ENCODE results near the gene FUZ.

- TF ChIP-seq CTCF (IDR thresholded peaks at IDR 0.05): no peak
- no peak for TF ChIP-seq SIN3A (IDR thresholded peaks at IDR 0.05; ENCODE audit: borderline replicate concordance, low read depth, low read length)
- no peak for TF ChIP-seq MXI1 (IDR thresholded peaks at IDR 0.05; ENCODE audit: low read depth, low read length)
- no peak for TF ChIP-seq TAF1 (IDR thresholded peaks at IDR 0.05; ENCODE audit: borderline replicate concordance, low read depth, low read length)
- TF ChIP-seq POLR2AphosphoS5 (IDR thresholded peaks at IDR 0.05; ENCODE audit: low read depth, low read length): no peak
- TF ChIP-seq, protein P1, sequence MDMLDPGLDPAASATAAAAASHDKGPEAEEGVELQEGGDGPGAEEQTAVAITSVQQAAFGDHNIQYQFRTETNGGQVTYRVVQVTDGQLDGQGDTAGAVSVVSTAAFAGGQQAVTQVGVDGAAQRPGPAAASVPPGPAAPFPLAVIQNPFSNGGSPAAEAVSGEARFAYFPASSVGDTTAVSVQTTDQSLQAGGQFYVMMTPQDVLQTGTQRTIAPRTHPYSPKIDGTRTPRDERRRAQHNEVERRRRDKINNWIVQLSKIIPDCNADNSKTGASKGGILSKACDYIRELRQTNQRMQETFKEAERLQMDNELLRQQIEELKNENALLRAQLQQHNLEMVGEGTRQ (IDR thresholded peaks at IDR 0.05; ENCODE audit: borderline replicate concordance, low read depth, low read length): no peak
- TF ChIP-seq MEF2A (IDR thresholded peaks at IDR 0.05; ENCODE audit: borderline replicate concordance, low read depth): no peak
- no peak for TF ChIP-seq USF1 (IDR thresholded peaks at IDR 0.05; ENCODE audit: borderline replicate concordance, low read depth)
- TF ChIP-seq RAD21 (IDR thresholded peaks at IDR 0.05; ENCODE audit: low read length): no peak
- no peak for TF ChIP-seq SMC3 (IDR thresholded peaks at IDR 0.05; ENCODE audit: low read depth, low read length)
- TF ChIP-seq JUND (IDR thresholded peaks at IDR 0.05): no peak
- TF ChIP-seq, protein P2, sequence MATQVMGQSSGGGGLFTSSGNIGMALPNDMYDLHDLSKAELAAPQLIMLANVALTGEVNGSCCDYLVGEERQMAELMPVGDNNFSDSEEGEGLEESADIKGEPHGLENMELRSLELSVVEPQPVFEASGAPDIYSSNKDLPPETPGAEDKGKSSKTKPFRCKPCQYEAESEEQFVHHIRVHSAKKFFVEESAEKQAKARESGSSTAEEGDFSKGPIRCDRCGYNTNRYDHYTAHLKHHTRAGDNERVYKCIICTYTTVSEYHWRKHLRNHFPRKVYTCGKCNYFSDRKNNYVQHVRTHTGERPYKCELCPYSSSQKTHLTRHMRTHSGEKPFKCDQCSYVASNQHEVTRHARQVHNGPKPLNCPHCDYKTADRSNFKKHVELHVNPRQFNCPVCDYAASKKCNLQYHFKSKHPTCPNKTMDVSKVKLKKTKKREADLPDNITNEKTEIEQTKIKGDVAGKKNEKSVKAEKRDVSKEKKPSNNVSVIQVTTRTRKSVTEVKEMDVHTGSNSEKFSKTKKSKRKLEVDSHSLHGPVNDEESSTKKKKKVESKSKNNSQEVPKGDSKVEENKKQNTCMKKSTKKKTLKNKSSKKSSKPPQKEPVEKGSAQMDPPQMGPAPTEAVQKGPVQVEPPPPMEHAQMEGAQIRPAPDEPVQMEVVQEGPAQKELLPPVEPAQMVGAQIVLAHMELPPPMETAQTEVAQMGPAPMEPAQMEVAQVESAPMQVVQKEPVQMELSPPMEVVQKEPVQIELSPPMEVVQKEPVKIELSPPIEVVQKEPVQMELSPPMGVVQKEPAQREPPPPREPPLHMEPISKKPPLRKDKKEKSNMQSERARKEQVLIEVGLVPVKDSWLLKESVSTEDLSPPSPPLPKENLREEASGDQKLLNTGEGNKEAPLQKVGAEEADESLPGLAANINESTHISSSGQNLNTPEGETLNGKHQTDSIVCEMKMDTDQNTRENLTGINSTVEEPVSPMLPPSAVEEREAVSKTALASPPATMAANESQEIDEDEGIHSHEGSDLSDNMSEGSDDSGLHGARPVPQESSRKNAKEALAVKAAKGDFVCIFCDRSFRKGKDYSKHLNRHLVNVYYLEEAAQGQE (IDR thresholded peaks at IDR 0.05; ENCODE audit: low read depth, low read length): no peak
- no peak for TF ChIP-seq RXRA (IDR thresholded peaks at IDR 0.05; ENCODE audit: borderline replicate concordance, low read depth)
- no peak for TF ChIP-seq EP300 (IDR thresholded peaks at IDR 0.05; ENCODE audit: borderline replicate concordance in 1 of 2, low read depth in 1 of 2, low read length in 1 of 2)
These were observed 30.6 kb downstream of the FUZ start for GRCh38 chr19:49782515-49782914.

All from SK-N-SH (cell line).